Chondrocyte (in vitro differentiated cells): ENCODE data around the gene ZNF511. TPM values are rescaled to one million over a fixed set of nuclear protein-coding genes. Genes with fewer than 3 reads are reported as not detected.

Experiments used
- DNase-seq: peaks from one replicate; pipeline ENCODE4 v3.0.0; 2021; ENCODE audit warnings: mixed read lengths, low spot score
- H3K27ac Mint-ChIP-seq: one replicate; pipeline ENCODE4 v1.8.0; 2021; ENCODE audit warnings: mild to moderate bottlenecking, moderate library complexity, mixed read lengths; ENCODE audit not compliant: unreplicated experiment
- H3K27me3 Mint-ChIP-seq: 2 replicates; pipeline ENCODE4 v1.8.0; 2021; ENCODE audit warnings: low read depth, mixed read lengths
- H3K36me3 Mint-ChIP-seq: 2 replicates; pipeline ENCODE4 v1.8.0; 2021; ENCODE audit warnings: low read depth, mixed read lengths
- H3K4me1 Mint-ChIP-seq: 2 replicates; pipeline ENCODE4 v1.8.0; 2021; ENCODE audit warnings: low read depth, mild to moderate bottlenecking, mixed read lengths
- H3K4me3 Mint-ChIP-seq: one replicate; pipeline ENCODE4 v1.8.0; 2021; ENCODE audit warnings: mild to moderate bottlenecking, moderate library complexity, mixed read lengths; ENCODE audit not compliant: unreplicated experiment
- H3K9me3 Mint-ChIP-seq: 2 replicates; pipeline ENCODE4 v1.8.0; 2021; ENCODE audit warnings: low read depth, mixed read lengths
- total RNA-seq: library from RNA; stranded (reverse); gene quantifications from 3 replicates; pipeline ENCODE4 v1.2.1, GENCODE V29; 2021
- TF ChIP-seq, protein P1 (sequence below): fragments of 200-600 bp; sonication (generic); IDR thresholded peaks from 2 replicates; pipeline ENCODE4 v1.5.0; 2021; ENCODE audit warnings: antibody characterized with exemption, mild to moderate bottlenecking, moderate library complexity

The ZNF511 gene
- total RNA-seq, 1 donor from 2014 or later, result 25.6 TPM

DNA sequence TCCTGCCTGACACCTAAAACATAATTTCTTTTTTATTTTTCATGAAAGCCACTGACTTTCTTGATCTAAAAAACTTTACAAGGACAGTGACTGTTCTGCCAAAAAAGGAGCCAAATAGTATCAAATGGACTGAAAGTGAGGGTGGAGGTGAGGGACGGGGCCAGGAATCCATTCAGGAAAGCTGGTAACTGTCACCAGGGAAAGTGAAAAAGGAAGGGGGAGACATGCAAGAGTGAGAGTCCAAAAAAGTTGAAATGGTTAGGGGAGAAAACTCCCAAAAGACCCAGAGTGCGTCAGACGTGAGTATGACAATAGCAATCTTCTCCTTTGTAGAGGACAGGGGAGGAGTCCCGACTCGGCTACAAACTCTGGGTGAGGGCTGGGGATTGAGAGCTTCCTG, 35.5 kb downstream of the ZNF511 start:
- H3K9me3 Mint-ChIP-seq, result peaks cover 5% of the 10 kb centered on the region
- H3K4me1 Mint-ChIP-seq, result no peaks in the 10 kb centered on the region
- peaks cover 13% of the 10 kb centered on the region for H3K27me3 Mint-ChIP-seq
- DNase-seq, result no peak
- no peak overlapping the region for H3K27ac Mint-ChIP-seq
- no peaks in the 10 kb centered on the region for H3K36me3 Mint-ChIP-seq
- H3K4me3 Mint-ChIP-seq, result no peak overlapping the region
- TF ChIP-seq, protein P1, sequence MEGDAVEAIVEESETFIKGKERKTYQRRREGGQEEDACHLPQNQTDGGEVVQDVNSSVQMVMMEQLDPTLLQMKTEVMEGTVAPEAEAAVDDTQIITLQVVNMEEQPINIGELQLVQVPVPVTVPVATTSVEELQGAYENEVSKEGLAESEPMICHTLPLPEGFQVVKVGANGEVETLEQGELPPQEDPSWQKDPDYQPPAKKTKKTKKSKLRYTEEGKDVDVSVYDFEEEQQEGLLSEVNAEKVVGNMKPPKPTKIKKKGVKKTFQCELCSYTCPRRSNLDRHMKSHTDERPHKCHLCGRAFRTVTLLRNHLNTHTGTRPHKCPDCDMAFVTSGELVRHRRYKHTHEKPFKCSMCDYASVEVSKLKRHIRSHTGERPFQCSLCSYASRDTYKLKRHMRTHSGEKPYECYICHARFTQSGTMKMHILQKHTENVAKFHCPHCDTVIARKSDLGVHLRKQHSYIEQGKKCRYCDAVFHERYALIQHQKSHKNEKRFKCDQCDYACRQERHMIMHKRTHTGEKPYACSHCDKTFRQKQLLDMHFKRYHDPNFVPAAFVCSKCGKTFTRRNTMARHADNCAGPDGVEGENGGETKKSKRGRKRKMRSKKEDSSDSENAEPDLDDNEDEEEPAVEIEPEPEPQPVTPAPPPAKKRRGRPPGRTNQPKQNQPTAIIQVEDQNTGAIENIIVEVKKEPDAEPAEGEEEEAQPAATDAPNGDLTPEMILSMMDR, result no peak

- Mint-ChIP-seq H3K9me3 (peaks cover 5% of the 10 kb centered on the region), H3K4me3 (no peak overlapping the region), H3K27me3 (peaks cover 14% of the 10 kb centered on the region), H3K36me3 (no peaks in the 10 kb centered on the region), H3K4me1 (no peaks in the 10 kb centered on the region), H3K27ac (no peak overlapping the region)
- TF ChIP-seq, protein P1, result no peak
- DNase-seq, result no peak
These were observed 37.7 kb downstream of the ZNF511 start for GRCh38 chr10:133346413-133346812.

DNA sequence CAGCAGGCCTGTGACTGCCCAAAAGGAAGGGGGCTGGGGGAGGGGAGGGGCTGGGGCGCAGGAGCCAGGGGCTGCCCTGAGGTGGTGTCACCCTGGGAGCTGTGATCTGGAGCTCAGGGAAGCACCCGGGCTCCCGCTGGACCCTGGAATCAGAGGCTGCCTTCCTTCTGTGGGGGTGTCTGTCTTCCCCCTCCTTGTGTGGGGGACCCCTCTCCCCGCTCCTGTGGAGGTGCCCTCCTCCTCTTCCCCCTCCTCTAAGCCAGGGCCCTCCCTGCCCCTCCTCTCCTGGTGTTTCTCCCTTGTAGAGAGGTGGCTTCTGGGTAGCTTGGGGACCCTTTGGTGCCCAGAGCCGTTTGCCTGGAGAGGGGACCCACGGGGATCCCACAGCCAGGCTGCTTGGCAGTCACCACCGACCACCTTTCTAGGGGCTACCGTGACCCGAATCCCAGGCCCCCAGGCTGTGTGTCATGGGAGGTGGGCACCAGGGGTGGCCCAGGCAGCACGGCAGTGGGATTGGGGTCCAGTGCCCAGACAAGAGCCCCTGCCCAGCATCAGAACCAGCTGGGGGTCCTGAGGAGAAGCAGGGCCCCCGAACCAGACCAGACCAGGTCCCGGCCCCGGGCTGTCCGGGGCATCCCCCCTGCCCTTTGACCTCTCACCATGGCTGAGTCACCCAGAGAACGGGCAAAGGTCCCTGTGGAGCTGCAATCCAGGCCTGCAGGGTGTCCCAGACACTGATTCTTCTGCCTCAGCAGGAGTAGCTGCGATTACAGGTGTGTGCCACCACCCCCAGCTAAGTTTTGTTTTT, 39.2 kb downstream of the ZNF511 start:
- Mint-ChIP-seq H3K4me1 (no peaks in the 10 kb centered on the region), H3K27ac (no peak overlapping the region), H3K4me3 (no peak overlapping the region), H3K27me3 (peaks cover 7% of the 10 kb centered on the region), H3K36me3 (no peaks in the 10 kb centered on the region), H3K9me3 (no peaks in the 10 kb centered on the region)
- TF ChIP-seq, protein P1, result no peak
- DNase-seq, result no peak

DNA sequence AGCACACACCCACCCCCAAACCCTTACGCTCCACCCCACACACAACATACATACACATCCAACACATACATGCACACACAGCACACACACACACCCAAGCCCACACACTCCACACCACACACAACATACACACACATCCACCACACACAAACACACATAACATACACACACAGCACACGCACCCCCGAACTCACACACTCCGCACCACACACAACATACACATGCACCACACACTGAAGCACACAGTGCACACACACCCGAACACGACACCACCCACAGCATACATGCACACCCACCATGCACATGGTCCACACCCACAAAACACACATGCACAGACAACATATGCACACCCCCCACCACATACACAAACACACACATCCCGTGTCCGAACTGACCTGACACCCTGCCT, 40.5 kb downstream of the ZNF511 start:
- Mint-ChIP-seq H3K4me1 (no peaks in the 10 kb centered on the region), H3K27ac (no peak overlapping the region), H3K36me3 (no peaks in the 10 kb centered on the region), H3K4me3 (no peak overlapping the region), H3K27me3 (peaks cover 7% of the 10 kb centered on the region), H3K9me3 (no peaks in the 10 kb centered on the region)
- DNase-seq, result no peak
- TF ChIP-seq, protein P1, result no peak

- no peaks in the 10 kb centered on the region for H3K9me3 Mint-ChIP-seq
- H3K27ac Mint-ChIP-seq, result no peak overlapping the region
- H3K36me3 Mint-ChIP-seq, result no peaks in the 10 kb centered on the region
- H3K4me3 Mint-ChIP-seq, result no peak overlapping the region
- no peaks in the 10 kb centered on the region for H3K4me1 Mint-ChIP-seq
- no peak for DNase-seq
- TF ChIP-seq, protein P1, result no peak
- peaks cover 7% of the 10 kb centered on the region for H3K27me3 Mint-ChIP-seq
These were observed 40.9 kb downstream of the ZNF511 start for GRCh38 chr10:133349577-133350011.
